GM23338 (cell line): ENCODE measurements around the gene ATP8A2. TPM values are rescaled to one million over a fixed set of nuclear protein-coding genes. Genes with fewer than 3 reads are reported as not detected.

ENCODE experiments used
- ATAC-seq: fragments of 200-7000 bp; cut with Tn5 transposase; 3 replicates; pipeline ENCODE4 v1.9.1; 2020
- DNase-seq: peaks from one replicate; pipeline ENCODE4 v3.0.0-alpha.2; 2015; ENCODE audit warnings: low spot score
- H2AFZ ChIP-seq: fragments of 200-600 bp; sonication (generic); 2 replicates; pipeline ENCODE4 v1.8.0; 2016; ENCODE audit warnings: antibody characterized with exemption, mild to moderate bottlenecking, moderate library complexity
- H3F3A ChIP-seq: fragments of 200-600 bp; sonication (generic); replicated peaks from 2 replicates; pipeline ENCODE4 v1.8.0; 2017; ENCODE audit warnings: antibody characterized with exemption, mixed run types, low read depth
- H3K27ac ChIP-seq: fragments of 200-600 bp; sonication (generic); 2 replicates; pipeline ENCODE4 v1.6.1; 2016; ENCODE audit warnings: low read depth
- H3K27me3 ChIP-seq: fragments of 200-600 bp; sonication (generic); 2 replicates; pipeline ENCODE4 v1.8.0; 2016; ENCODE audit warnings: mild to moderate bottlenecking, mixed run types, moderate library complexity; ENCODE audit not compliant: insufficient read depth
- H3K36me3 ChIP-seq: fragments of 200-600 bp; sonication (generic); 2 replicates; pipeline ENCODE4 v1.8.0; 2016; ENCODE audit warnings: mild to moderate bottlenecking; ENCODE audit not compliant: insufficient read depth
- H3K4me1 ChIP-seq: fragments of 200-600 bp; sonication (generic); 2 replicates; pipeline ENCODE4 v1.8.0; 2016; ENCODE audit warnings: mild to moderate bottlenecking, moderate library complexity; ENCODE audit not compliant: insufficient read depth
- H3K4me2 ChIP-seq: fragments of 200-600 bp; sonication (generic); 2 replicates; pipeline ENCODE4 v1.7.1; 2017; ENCODE audit warnings: mixed run types
- H3K4me3 ChIP-seq: fragments of 200-600 bp; sonication (generic); 2 replicates; pipeline ENCODE4 v1.6.1; 2016; ENCODE audit warnings: mixed run types
- H3K79me2 ChIP-seq: fragments of 200-600 bp; sonication (generic); replicated peaks from 2 replicates; pipeline ENCODE4 v1.8.0; 2017; ENCODE audit warnings: mild to moderate bottlenecking; ENCODE audit not compliant: insufficient read depth
- H3K9me2 ChIP-seq: fragments of 200-600 bp; sonication (generic); 2 replicates; pipeline ENCODE4 v1.8.0; 2017; ENCODE audit not compliant: insufficient read depth
- H4K20me1 ChIP-seq: fragments of 200-600 bp; sonication (generic); replicated peaks from 2 replicates; pipeline ENCODE4 v1.8.0; 2017; ENCODE audit warnings: mild to moderate bottlenecking; ENCODE audit not compliant: insufficient read depth
- H3K27ac Mint-ChIP-seq: 2 replicates; pipeline ENCODE4 v1.8.0; 2020; ENCODE audit warnings: inconsistent platforms, mild to moderate bottlenecking, moderate library complexity, mixed read lengths
- H3K27me3 Mint-ChIP-seq: 3 replicates; pipeline ENCODE4 v1.8.0; 2022; ENCODE audit warnings: low read depth, mild to moderate bottlenecking, moderate library complexity, mixed read lengths, inconsistent platforms; ENCODE audit not compliant: insufficient read depth, poor library complexity
- H3K36me3 Mint-ChIP-seq: 3 replicates; pipeline ENCODE4 v1.8.0; 2021; ENCODE audit warnings: low read depth, mild to moderate bottlenecking, inconsistent platforms, moderate library complexity, mixed read lengths
- H3K4me1 Mint-ChIP-seq: 3 replicates; pipeline ENCODE4 v1.8.0; 2020; ENCODE audit warnings: mild to moderate bottlenecking, inconsistent platforms, mixed read lengths
- H3K4me3 Mint-ChIP-seq: 3 replicates; pipeline ENCODE4 v1.8.0; 2021; ENCODE audit warnings: moderate library complexity, mild to moderate bottlenecking, inconsistent platforms, mixed read lengths
- H3K9me3 Mint-ChIP-seq: 3 replicates; pipeline ENCODE4 v1.8.0; 2020; ENCODE audit warnings: moderate library complexity, mild to moderate bottlenecking, inconsistent platforms, mixed read lengths
- CREB1 ChIP-seq: fragments of 250-450 bp; sonication (Bioruptor Pico); IDR thresholded peaks from 2 replicates; pipeline ENCODE4 v1.5.0; 2020; ENCODE audit warnings: low read depth, mild to moderate bottlenecking, moderate library complexity
- JUNB ChIP-seq: IDR thresholded peaks from one replicate; pipeline ENCODE4 v1.6.1; 2016; ENCODE audit warnings: antibody characterized with exemption; ENCODE audit not compliant: unreplicated experiment
- NANOG ChIP-seq: IDR thresholded peaks from 2 replicates; pipeline ENCODE4 v1.6.1; 2016; ENCODE audit warnings: antibody characterized with exemption, borderline replicate concordance
- POLR2AphosphoS5 ChIP-seq: IDR thresholded peaks from 2 replicates; pipeline ENCODE4 v1.6.1; 2016; ENCODE audit warnings: antibody characterized with exemption, low read depth
- STAT1 ChIP-seq: IDR thresholded peaks from one replicate; pipeline ENCODE4 v1.6.1; 2016; ENCODE audit warnings: antibody characterized with exemption; ENCODE audit not compliant: unreplicated experiment
- ZNF114 ChIP-seq: fragments of 250-450 bp; sonication (Bioruptor Pico); IDR thresholded peaks from 2 replicates; pipeline ENCODE4 v1.5.0; 2020; ENCODE audit warnings: mild to moderate bottlenecking, moderate library complexity
- ZNF331 ChIP-seq: fragments of 250-450 bp; sonication (Bioruptor Pico); IDR thresholded peaks from 2 replicates; pipeline ENCODE4 v1.5.0; 2020; ENCODE audit warnings: low read depth, mild to moderate bottlenecking, moderate library complexity
- polyA plus RNA-seq: library from polyadenylated mRNA; unstranded; fragments of >200 nt; fragmentation: Nextera tagmentation; extraction: Ambion mirVana; gene quantifications from 2 replicates; pipeline ENCODE4 v1.2.1, GENCODE V29; 2016
- total RNA-seq: library from RNA; depleted of rRNA; stranded (reverse); fragments of >200 nt; shearing (Covaris generic); gene quantifications from 2 replicates; pipeline ENCODE4 v1.2.3, GENCODE V29; 2014
- TF ChIP-seq, protein P1 (sequence below): fragments of 250-450 bp; sonication (Bioruptor Pico); IDR thresholded peaks from 2 replicates; pipeline ENCODE4 v1.5.0; 2020; ENCODE audit warnings: mild to moderate bottlenecking, moderate library complexity
- TF ChIP-seq, protein P2 (sequence below): IDR thresholded peaks from one replicate; pipeline ENCODE4 v1.6.1; 2018; ENCODE audit warnings: antibody characterized with exemption; ENCODE audit not compliant: unreplicated experiment
- TF ChIP-seq, protein P3 (sequence below), 2 experiments: fragments of 200-600 bp in 1 of 2; sonication (generic) in 1 of 2; conservative IDR thresholded peaks; 2 replicates each; pipeline versions ENCODE4 v1.5.1 to v1.6.1; 2016 to 2017; ENCODE audit warnings: antibody characterized with exemption in 2 of 2, low read depth in 2 of 2, mild to moderate bottlenecking in 2 of 2, moderate library complexity in 1 of 2

The ATP8A2 gene
- total and polyA plus RNA-seq, 2 experiments from 2014 or later = 5.7 to 8.8 TPM

DNA sequence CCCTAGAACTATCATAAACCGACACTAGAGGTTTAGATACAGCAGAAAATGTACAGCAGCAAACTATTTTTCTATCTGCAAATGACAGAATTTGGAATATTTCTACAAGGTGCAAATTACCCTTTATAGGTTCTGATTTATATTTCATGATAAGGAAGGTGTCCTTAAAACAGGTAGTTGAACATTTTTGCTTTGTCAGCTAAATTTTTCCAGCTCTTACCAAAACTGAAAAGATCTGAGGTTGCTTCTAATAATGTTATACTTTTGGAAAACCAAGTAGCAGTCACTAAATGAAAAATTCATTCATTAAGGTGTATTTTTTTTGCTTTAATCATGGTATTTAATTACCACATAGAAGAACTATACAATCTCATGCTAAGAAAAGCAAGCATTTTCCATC, 671.0 kb downstream of the ATP8A2 start:
- H3K4me3 ChIP-seq = no peak overlapping the region
- H2AFZ ChIP-seq = no peak overlapping the region
- no peak overlapping the region for H3K4me3 Mint-ChIP-seq
- H3K4me1 ChIP-seq = no peaks in the 10 kb centered on the region
- no peaks in the 10 kb centered on the region for H3K9me2 ChIP-seq
- H3K27me3 Mint-ChIP-seq = no peaks in the 10 kb centered on the region
- H3K27ac ChIP-seq = no peak overlapping the region
- no peak overlapping the region for H3K4me2 ChIP-seq
- H4K20me1 ChIP-seq = peaks cover 3% of the 10 kb centered on the region; the same call in 1 of the 2 replicates
- H3K36me3 Mint-ChIP-seq = peaks cover 35% of the 10 kb centered on the region
- no peak for TF ChIP-seq NANOG
- DNase-seq (no peak), ATAC-seq (no peak)
- H3K36me3 ChIP-seq = no peaks in the 10 kb centered on the region
- peaks cover 3% of the 10 kb centered on the region; the same call in 1 of the 2 replicates for H3K27me3 ChIP-seq
- H3K79me2 ChIP-seq = no peaks in the 10 kb centered on the region
- no peak overlapping the region for H3K27ac Mint-ChIP-seq
- H3K9me3 Mint-ChIP-seq = no peaks in the 10 kb centered on the region
- H3K4me1 Mint-ChIP-seq = peaks cover 7% of the 10 kb centered on the region
- H3F3A ChIP-seq = no peaks in the 10 kb centered on the region

DNA sequence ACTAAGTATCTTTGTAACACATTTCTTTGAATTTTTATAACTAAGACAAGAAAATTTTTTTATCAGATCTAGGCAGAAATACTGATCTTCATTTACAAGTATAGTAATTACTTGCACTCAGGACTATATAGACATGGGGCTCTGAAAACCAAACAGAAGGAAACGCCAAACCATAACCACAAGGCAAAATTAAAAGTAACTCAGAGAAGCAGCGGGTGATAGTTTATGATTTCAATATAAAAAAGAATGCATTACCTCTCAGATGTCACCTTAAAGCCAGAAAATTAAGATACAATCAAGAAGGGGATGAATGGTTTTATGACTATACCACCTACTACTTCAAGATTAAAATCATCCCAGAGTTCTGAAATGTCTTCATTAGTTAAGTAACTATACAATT, 673.4 kb downstream of the ATP8A2 start:
- Histone ChIP-seq H3K79me2 (no peaks in the 10 kb centered on the region; the same call in 1 of the 2 replicates), H3F3A (no peaks in the 10 kb centered on the region), H4K20me1 (peaks cover 3% of the 10 kb centered on the region; the same call in 1 of the 2 replicates), H3K4me3 (no peak overlapping the region), H3K9me2 (no peaks in the 10 kb centered on the region), H3K36me3 (no peaks in the 10 kb centered on the region), H2AFZ (no peak overlapping the region), H3K27ac (no peak overlapping the region), H3K4me2 (no peak overlapping the region), H3K27me3 (peaks cover 27% of the 10 kb centered on the region), H3K4me1 (peaks cover 15% of the 10 kb centered on the region)
- H3K27me3 Mint-ChIP-seq = peaks cover 14% of the 10 kb centered on the region
- no peak for DNase-seq
- H3K9me3 Mint-ChIP-seq = no peaks in the 10 kb centered on the region
- H3K27ac Mint-ChIP-seq = no peak overlapping the region
- H3K4me3 Mint-ChIP-seq = no peak overlapping the region
- H3K4me1 Mint-ChIP-seq = peaks cover 20% of the 10 kb centered on the region
- ATAC-seq = no peak
- peaks cover 35% of the 10 kb centered on the region for H3K36me3 Mint-ChIP-seq
- TF ChIP-seq, protein P1, sequence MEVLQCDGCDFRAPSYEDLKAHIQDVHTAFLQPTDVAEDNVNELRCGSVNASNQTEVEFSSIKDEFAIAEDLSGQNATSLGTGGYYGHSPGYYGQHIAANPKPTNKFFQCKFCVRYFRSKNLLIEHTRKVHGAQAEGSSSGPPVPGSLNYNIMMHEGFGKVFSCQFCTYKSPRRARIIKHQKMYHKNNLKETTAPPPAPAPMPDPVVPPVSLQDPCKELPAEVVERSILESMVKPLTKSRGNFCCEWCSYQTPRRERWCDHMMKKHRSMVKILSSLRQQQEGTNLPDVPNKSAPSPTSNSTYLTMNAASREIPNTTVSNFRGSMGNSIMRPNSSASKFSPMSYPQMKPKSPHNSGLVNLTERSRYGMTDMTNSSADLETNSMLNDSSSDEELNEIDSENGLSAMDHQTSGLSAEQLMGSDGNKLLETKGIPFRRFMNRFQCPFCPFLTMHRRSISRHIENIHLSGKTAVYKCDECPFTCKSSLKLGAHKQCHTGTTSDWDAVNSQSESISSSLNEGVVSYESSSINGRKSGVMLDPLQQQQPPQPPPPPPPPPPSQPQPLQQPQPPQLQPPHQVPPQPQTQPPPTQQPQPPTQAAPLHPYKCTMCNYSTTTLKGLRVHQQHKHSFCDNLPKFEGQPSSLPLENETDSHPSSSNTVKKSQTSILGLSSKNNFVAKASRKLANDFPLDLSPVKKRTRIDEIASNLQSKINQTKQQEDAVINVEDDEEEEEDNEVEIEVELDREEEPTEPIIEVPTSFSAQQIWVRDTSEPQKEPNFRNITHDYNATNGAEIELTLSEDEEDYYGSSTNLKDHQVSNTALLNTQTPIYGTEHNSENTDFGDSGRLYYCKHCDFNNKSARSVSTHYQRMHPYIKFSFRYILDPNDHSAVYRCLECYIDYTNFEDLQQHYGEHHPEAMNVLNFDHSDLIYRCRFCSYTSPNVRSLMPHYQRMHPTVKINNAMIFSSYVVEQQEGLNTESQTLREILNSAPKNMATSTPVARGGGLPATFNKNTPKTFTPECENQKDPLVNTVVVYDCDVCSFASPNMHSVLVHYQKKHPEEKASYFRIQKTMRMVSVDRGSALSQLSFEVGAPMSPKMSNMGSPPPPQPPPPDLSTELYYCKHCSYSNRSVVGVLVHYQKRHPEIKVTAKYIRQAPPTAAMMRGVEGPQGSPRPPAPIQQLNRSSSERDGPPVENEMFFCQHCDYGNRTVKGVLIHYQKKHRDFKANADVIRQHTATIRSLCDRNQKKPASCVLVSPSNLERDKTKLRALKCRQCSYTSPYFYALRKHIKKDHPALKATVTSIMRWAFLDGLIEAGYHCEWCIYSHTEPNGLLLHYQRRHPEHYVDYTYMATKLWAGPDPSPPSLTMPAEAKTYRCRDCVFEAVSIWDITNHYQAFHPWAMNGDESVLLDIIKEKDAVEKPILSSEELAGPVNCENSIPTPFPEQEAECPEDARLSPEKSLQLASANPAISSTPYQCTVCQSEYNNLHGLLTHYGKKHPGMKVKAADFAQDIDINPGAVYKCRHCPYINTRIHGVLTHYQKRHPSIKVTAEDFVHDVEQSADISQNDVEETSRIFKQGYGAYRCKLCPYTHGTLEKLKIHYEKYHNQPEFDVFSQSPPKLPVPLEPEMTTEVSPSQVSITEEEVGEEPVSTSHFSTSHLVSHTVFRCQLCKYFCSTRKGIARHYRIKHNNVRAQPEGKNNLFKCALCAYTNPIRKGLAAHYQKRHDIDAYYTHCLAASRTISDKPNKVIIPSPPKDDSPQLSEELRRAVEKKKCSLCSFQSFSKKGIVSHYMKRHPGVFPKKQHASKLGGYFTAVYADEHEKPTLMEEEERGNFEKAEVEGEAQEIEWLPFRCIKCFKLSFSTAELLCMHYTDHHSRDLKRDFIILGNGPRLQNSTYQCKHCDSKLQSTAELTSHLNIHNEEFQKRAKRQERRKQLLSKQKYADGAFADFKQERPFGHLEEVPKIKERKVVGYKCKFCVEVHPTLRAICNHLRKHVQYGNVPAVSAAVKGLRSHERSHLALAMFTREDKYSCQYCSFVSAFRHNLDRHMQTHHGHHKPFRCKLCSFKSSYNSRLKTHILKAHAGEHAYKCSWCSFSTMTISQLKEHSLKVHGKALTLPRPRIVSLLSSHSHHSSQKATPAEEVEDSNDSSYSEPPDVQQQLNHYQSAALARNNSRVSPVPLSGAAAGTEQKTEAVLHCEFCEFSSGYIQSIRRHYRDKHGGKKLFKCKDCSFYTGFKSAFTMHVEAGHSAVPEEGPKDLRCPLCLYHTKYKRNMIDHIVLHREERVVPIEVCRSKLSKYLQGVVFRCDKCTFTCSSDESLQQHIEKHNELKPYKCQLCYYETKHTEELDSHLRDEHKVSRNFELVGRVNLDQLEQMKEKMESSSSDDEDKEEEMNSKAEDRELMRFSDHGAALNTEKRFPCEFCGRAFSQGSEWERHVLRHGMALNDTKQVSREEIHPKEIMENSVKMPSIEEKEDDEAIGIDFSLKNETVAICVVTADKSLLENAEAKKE (CRISPR knock-in tag) = no peak
- TF ChIP-seq CREB1 (CRISPR knock-in tag) (no peak), ZNF331 (no peak), JUNB (no peak), STAT1 (no peak), POLR2AphosphoS5 (no peak), ZNF114 (CRISPR knock-in tag) (no peak)
- TF ChIP-seq, protein P2, sequence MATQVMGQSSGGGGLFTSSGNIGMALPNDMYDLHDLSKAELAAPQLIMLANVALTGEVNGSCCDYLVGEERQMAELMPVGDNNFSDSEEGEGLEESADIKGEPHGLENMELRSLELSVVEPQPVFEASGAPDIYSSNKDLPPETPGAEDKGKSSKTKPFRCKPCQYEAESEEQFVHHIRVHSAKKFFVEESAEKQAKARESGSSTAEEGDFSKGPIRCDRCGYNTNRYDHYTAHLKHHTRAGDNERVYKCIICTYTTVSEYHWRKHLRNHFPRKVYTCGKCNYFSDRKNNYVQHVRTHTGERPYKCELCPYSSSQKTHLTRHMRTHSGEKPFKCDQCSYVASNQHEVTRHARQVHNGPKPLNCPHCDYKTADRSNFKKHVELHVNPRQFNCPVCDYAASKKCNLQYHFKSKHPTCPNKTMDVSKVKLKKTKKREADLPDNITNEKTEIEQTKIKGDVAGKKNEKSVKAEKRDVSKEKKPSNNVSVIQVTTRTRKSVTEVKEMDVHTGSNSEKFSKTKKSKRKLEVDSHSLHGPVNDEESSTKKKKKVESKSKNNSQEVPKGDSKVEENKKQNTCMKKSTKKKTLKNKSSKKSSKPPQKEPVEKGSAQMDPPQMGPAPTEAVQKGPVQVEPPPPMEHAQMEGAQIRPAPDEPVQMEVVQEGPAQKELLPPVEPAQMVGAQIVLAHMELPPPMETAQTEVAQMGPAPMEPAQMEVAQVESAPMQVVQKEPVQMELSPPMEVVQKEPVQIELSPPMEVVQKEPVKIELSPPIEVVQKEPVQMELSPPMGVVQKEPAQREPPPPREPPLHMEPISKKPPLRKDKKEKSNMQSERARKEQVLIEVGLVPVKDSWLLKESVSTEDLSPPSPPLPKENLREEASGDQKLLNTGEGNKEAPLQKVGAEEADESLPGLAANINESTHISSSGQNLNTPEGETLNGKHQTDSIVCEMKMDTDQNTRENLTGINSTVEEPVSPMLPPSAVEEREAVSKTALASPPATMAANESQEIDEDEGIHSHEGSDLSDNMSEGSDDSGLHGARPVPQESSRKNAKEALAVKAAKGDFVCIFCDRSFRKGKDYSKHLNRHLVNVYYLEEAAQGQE = no peak
- TF ChIP-seq, protein P3, sequence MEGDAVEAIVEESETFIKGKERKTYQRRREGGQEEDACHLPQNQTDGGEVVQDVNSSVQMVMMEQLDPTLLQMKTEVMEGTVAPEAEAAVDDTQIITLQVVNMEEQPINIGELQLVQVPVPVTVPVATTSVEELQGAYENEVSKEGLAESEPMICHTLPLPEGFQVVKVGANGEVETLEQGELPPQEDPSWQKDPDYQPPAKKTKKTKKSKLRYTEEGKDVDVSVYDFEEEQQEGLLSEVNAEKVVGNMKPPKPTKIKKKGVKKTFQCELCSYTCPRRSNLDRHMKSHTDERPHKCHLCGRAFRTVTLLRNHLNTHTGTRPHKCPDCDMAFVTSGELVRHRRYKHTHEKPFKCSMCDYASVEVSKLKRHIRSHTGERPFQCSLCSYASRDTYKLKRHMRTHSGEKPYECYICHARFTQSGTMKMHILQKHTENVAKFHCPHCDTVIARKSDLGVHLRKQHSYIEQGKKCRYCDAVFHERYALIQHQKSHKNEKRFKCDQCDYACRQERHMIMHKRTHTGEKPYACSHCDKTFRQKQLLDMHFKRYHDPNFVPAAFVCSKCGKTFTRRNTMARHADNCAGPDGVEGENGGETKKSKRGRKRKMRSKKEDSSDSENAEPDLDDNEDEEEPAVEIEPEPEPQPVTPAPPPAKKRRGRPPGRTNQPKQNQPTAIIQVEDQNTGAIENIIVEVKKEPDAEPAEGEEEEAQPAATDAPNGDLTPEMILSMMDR (conservative IDR thresholded peaks at IDR 0.05; ENCODE audit: low read depth in 2 of 2) = no peak
